ENCODE data around the gene TPI1.
"Not testable (repeated sequence)": the region's sequence is repeated elsewhere in the genome, so short reads cannot be mapped to it uniquely, and the experiment has no call there.

The TPI1 gene

DNA sequence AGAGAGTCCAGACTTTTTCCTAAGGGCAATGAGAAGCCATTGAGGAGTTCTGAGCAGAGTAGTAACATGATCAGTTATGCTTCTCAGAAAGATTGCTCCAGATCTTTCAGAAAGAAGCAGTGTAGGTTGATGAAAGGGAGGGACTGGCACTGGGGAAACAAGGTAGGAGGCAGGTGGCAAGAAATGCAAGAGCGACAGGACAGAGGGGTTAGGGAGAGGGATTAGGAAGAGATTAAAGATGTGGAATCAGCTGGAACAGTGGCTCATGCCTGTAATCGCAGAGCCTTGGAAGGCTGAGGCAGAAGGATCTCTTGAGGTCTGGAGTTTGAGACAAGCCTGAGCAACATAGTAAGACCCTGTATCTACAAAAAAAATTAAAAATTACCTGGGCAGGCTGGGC is 19.7 kb upstream of the TPI1 start:
- no peak for DNase-seq (ENCODE audit: low spot score)

DNA sequence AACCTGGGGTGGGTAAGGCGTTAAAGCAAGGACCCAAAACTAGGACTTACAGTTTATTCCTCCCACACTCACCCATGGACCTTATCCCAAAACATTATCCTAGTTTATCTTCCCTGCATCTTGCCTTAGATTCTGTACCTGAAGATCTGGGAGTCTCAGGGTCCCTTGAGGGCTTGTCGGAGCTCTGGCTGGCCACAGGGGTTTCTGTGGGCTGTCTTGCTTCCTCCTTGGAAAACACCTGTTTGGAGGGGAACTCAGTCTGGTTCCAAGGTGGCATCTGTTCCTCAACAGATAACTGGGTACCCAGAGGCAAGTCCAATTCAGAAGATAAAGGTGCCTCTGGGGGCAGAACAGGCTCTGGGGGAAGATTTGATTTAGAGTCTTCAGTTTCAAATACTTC is 17.9 kb upstream of the TPI1 start:
- DNase-seq (ENCODE audit: low spot score): no peak

DNA sequence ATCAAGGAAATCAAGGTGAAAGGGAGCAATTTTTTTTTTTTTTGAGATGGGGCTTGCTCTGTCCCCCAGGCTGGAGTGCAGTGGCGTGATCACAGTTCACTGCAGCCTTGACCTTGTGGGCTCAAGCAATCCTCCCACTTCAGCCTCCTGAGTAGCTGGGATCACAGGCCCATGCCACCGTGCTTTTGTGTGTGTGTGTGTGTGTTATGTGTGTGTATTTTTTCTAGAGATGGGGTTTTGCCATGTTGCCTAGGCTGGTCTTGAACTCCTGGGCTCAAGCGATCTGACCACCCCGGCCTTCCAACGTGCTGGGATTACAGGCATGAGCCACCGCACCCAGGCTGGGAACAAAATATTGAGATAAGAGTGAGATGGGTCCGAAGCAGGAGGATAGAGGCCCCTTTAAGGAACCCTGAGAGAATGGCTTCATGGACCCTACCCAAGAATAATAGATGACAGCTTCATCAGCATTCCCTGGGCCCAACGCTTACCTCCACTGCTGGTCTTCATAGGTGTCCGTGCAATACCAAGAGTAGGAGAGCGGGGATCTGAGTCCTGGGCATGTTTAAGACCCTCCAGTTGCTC is 17.3 kb upstream of the TPI1 start:
- DNase-seq (ENCODE audit: low spot score): no peak

DNA sequence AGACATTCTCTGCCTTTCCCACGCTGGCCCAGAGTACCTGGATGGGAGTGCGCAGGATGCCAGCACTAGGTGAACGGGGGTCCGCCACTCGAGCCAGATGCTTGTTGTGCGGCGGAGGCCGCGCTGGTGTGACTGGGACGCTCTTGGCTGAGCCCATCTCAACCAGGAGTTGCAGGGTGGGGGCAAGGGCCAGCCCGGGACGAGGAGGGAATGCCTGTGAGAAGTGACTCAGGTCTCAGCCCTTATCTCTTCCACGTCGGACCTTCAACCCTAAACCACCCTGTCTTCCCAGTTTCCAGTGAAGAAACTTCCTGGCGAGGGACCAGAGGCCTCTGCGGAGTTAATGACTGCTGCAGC is 16.6 kb upstream of the TPI1 start:
- DNase-seq (ENCODE audit: low spot score): no peak

DNA sequence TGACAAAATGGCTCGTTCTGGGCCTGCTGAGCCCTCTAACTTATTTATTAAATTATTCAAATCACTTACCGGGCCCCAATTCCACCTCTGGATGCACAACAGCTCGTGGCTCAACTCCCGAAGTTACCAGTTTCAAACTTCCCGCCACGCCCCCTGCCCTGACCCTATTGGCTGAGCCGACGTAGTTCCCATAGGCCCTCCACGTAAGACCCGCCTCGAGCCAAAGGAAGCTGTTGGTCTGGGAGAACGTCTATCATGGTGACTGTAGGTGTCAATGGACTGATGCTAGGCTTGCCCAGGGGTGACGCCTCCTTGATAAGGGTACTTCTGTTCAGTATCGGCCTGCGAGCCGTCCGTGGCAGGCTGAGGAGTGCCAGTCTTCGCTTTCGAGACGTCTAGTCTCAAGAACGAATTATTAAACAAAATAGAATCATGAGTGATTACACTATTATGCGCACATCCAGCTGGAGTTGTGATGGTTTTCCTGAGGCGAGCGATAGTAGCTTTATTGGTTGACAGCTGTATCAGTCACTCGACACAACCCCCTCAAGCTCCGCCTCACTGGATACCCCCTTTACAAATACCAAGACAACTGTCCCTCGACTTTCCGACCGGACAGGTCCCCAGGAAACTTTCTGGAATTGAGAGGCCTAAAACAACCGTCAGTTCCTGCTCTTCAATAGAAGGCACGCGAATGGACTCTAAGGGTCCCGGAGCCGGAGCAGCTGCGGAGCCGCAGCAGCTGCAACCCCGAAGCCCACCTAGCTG is 16.0 kb upstream of the TPI1 start, which contains the start of gene CDCA3:
Gene CDCA3, minus strand, starts transcription at position 134 of the 768 bp plus-strand sequence. CDS start 334 bp downstream, outside the sequence.
- DNase-seq (ENCODE audit: low spot score): peak; percentile 99

DNA sequence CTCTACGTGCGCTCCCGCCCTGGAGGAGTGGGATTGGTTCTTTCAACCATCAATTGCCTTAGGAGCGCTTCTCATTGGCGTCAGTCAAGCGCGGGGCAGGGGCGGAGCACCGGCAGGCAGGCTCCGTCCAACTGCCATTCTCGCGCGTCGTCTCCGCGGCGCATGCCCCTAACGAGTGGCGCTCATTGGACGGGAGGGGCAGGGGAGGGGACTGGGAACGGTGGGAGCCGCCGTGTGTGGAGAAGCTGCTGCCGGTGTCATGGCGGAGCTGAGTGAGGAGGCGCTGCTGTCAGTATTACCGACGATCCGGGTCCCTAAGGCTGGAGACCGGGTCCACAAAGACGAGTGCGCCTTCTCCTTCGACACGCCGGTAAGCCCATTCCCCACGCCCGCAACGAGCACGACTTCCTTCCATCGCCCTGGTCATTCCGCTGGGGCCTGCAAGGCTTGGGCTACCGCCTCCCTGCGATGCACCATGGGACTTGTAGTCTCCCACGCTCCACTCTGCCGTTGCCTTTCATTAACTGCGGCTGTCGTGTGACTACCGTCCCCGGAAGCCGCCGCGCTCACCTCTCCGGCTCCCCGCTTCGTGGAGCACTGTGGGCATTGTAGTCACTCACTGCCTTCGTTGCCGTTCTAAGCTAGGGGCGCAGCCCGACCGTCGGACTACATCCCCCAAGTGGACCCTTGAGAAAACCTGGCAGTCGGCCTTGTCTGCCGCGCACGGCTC is 15.2 kb upstream of the TPI1 start, which contains the start of gene USP5:
Gene USP5, plus strand, starts transcription at position 230 of the 730 bp plus-strand sequence. Its CDS starts 30 bp downstream, at position 260.
- DNase-seq (ENCODE audit: low spot score): peak; percentile 100

DNA sequence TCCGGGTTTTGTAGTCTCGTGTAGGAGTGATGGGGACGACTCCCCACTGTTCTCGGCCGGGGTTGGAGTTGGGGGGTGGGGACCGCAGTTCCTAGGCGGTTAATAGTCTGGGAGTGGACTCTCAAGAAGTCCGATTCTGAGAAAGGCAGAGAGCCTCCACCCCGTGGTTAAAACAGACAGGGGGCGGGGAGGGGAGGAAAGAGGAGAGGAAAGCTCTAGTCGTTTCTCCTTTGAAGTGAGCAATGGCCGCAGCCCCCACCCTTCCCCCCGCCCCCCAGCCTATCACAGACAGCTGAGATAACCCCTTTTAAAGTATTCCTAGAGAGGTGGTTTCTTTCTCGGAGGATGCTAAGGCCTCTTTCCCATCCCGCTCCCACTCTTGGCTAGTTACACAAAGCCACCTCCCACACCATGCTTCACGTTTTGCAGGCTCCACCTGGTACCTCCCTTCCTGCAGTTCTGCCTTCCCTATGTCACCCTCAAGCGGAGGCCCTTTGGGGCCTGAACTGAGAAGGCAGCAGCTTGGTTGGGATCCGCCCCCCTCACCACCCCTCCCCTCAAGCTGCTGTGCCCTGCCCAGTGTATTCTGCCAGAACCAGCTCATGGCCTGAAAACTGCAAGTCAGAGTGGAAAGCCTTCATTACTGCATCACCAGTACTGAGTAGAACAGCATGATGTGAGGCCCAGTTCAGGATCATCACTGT is 14.5 kb upstream of the TPI1 start:
- DNase-seq (ENCODE audit: low spot score): no peak

DNA sequence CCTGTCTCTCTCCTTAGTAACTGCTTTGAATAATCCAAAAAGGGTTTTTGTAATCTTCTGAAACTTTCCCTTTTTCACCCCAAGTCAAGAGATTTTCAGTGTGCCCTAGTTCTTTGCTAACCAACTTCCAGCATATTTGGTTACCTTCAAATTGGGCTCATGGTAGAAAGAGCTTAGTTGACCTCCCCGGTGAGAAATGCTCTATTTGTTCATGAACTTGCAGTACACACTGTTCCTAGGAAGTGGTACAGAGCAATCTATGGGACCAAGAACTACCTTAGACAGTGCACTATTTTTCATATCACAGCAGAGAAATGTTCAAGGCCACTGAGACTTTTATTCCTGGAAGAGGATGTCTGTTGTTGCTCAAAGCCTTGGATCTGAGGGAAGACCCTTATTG is 13.7 kb upstream of the TPI1 start:
- no peak for DNase-seq (ENCODE audit: low spot score)

DNA sequence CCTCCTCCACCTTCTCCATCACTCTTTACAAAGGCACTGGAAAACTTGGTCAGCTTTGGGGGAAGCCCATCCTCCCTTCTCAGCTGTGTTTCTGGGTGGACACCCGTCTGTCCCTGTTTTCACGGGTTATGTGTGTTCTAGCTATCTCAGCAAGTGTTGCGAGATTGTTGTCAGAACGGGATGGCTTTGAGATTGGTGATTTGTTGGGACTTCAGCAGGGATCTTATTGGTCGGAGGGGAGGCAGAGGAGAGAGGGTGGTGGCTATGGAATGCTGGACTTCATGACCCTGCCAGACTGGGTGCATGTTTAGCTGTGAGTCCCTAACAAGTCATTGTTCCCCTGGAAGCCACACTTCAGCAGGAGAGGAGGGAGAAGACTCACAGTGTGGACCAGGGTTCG is 13.3 kb upstream of the TPI1 start:
- no peak for DNase-seq (ENCODE audit: low spot score)

DNA sequence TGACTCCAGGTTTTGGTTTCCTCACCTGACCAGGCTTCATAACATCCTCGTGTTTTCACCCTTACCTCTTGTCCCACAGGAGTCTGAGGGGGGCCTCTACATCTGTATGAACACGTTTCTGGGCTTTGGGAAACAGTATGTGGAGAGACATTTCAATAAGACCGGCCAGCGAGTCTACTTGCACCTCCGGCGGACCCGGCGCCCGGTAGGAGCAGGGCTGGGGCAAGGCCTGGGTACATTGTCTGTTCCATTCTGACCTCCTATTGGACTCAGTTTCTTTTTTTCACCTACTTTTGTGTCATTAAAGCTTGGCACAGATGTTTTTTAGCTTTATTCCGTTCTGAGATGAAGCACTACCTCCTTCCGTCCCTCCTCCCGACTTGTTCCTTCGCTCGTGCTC is 12.0 kb upstream of the TPI1 start:
- DNase-seq (ENCODE audit: low spot score): no peak

DNA sequence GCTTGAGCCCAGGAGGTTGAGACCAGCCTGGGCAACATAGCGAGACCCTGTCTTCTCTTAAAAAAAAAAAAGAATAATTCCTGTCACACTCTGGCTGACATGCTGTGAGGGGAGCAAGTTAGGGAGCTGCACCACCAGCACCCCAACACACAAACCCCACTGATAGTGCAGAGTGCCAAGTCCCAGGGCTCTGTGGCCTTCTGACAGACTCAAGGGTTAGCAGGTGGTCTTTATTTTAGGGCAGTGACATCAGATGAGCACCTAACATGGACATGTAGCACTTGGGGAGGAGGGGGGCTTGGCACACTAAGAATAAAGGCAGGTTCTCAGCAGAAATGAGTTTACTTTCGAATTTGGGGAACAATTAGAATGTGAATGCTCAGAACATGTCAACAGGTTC is 8.5 kb upstream of the TPI1 start:
- no peak for DNase-seq (ENCODE audit: low spot score)

DNA sequence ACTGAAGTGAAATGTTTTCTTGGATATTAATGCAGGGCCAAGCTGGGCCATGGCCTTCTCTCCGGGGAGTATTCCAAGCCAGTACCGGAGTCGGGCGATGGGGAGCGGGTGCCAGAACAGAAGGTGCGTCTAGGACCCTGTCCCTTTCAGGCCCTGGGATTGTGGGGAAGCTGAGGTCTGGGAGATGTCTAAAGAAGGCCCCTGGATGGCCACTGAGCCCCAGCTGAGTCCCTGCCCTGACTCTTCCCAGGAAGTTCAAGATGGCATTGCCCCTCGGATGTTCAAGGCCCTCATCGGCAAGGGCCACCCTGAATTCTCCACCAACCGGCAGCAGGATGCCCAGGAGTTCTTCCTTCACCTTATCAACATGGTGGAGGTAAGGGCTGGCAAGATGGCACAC is 7.2 kb upstream of the TPI1 start:
- DNase-seq (ENCODE audit: low spot score): no peak

DNA sequence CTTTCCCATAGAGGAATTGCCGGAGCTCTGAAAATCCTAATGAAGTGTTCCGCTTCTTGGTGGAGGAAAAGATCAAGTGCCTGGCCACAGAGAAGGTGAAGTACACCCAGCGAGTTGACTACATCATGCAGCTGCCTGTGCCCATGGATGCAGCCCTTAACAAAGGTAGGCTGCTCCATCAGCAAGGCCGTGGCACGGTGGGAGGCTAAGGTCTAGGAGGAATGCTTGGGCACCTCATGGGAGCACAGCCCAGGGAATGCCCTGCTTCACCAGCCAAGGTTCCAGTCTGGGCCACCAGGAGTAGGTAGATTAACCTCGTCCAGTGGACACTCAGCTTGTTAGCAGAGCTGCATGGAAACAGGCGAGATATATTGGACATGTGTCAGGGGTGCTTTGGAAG is 6.4 kb upstream of the TPI1 start:
- DNase-seq (ENCODE audit: low spot score): no peak

DNA sequence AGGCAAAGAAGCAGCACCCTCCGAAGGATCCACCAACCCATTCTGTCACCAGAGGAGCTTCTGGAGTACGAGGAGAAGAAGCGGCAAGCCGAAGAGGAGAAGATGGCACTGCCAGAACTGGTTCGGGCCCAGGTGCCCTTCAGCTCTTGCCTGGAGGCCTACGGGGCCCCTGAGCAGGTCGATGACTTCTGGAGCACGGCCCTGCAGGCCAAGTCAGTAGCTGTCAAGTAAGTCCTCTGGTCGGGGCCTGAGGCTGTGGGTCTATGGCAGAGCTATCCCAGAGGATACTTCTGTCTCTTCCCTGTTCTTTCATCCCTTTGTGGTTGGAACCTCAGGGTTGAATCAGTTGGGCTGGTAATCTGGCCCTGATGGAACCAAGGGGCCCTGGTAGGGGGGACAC is 5.9 kb upstream of the TPI1 start:
- DNase-seq (ENCODE audit: low spot score): no peak

DNA sequence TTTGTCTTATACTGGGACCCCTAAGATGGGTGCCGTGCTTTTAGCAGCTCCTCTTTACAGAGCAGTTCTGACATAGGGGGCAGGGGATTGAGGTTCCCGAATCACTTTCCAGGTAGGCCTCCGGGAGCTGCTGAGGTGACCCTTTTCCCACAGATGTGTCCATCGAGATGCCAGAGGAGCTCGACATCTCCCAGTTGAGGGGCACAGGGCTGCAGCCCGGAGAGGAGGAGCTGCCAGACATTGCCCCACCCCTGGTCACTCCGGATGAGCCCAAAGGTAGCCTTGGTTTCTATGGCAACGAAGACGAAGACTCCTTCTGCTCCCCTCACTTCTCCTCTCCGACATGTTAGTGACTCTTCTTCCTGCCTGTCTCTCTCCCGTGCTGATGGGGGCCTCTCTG is 4.3 kb upstream of the TPI1 start:
- DNase-seq (ENCODE audit: low spot score): no peak

DNA sequence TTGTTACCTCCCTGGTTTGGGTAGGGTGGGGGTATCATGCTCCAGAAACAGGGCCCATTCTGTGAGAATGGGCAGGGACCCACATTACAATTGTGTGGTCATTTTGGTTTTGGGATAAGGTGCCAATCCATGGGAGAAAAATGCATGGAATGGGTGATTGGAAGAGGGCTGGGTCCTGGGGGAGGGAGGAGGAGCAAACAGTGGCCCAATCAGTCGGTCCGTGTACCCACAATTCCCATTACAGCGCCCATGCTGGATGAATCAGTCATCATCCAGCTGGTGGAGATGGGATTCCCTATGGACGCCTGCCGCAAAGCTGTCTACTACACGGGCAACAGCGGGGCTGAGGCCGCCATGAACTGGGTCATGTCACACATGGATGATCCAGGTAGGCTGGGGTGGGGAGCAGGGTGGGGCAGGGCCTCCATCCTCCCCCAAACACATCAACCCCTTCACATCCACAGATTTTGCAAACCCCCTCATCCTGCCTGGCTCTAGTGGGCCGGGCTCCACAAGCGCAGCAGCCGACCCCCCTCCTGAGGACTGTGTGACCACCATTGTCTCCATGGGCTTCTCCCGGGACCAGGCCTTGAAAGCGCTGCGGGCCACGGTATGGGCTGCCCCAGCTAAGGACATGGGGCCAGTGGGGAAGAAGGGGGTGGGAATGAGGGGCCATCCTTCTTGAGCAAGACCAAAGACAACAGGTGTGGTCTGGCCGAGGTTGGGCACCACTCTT is 3.6 kb upstream of the TPI1 start:
- no peak for DNase-seq (ENCODE audit: low spot score)

DNA sequence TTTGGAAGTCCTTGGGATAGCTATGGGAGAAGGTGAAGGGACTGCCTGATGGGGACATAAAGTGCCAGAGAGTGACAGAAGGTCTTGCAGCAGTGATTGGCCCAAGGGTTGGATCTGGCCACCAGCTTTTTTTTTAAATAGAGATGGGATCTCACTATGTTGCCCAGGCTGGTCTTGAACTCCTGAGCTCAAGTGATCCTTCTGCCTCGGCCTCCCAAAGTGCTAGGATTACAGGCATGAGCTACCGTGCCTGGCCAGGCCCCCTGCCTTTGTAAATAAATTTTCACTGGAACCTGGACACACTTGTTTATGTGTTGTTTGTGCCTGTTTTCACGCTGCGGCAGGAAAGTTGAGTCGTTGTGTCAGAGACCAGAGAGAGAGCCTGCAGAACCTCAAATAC is 2.0 kb upstream of the TPI1 start:
- DNase-seq (ENCODE audit: low spot score): not testable (repeated sequence)

DNA sequence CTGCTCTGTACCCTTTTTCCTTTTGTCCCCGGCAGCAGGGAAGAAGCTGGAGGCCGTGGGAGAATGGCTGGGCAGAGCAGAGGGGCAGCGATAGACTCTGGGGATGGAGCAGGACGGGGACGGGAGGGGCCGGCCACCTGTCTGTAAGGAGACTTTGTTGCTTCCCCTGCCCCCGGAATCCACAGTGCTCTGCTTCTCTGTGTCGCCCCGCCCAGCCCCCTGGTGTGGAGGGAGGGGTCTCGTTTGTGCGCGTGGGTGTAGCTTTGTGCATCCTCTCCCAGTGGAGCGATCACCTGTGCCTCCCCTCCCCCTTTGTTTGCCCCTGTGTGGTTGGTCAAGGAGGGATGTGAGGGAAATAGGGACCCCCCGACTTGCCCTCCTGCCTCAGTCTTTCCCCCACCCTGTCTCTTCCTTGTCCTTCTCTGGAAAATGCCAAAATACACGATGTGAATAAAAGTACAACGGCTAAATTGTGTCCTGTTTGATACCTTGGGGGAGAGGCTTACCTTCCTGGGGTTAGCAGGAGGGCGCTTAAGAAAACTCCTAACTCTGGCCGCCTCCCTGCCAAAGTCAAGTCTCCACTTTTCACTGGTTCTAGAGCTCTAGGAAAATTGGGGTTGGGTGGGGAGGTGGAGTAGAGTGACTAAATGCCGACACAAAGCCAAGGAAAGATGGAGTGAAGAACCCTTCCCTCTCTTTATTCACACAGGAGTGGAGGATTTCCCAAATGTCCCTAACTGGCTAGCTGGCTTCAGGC is 990 bp upstream of the TPI1 start:
- no peak for DNase-seq (ENCODE audit: low spot score)

DNA sequence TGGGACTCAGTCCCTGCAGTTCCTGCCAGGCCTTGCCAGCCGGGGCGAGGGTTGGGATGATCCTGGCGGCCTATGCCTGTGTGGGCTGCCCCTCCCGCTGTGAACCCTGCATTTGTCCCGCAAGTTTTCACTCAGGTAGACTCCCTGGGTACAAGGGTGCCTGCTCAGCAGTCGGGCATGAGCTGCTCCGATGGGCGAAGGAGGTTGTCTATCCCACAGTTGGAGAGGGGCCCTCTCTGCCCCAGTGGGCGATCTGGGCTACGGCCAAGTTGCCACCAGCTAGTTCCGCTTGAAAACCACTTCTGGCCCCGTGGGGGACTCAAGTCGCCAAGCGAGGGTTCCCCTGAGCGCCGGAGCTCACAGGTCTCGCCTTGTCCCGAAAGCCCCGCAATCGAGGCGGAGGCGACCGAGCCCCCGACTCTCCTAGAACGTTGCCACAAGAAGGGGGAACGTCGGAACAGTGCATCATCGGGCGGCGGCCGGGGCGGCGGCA is 365 bp upstream of the TPI1 start:
- DNase-seq (ENCODE audit: low spot score): no peak

DNA sequence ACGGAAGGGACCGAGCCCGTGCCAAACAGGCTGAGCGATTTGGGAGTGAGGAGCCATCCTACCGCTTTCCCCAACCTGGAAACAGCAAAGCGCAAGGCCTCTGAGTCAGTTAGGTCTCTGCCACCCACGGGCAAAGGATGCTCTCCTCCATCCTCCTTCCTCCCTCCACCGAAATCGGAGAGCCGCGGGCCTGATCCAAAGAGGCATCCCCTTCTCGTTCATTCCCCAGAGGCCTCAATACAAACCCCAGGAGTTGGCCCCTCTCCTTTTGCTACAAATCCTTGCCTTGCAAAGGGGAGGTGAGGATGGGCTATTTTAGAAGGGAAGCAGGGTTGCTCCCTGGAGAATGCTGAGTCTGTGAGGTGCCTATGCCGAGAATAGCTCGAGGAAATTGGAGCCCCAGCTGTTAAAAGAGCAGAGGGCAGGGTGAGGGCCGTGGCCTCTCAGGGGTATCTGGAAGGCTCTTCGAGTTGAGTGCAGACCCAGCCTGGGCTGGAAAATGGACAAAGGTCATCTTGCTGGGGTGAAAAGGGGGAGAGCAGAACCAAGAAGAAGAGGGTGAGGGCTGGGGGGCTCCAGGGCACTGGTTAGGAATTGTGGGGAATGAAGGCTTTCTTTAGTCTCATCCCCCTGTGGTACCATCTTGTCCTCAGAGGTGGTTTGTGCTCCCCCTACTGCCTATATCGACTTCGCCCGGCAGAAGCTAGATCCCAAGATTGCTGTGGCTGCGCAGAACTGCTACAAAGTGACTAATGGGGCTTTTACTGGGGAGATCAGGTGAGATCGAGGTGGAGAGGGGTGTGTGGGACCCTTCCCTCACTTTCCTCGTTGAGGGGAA is 1.1 kb downstream of the TPI1 start:
- DNase-seq (ENCODE audit: low spot score): no peak
